GM12878 (cell line): ENCODE data around the gene INO80. TPM values are rescaled to one million over a fixed set of nuclear protein-coding genes. Genes with fewer than 3 reads are reported as not detected.

ENCODE experiments used
- ATAC-seq: fragments of 200-7000 bp; cut with Tn5 transposase; 3 replicates; pipeline ENCODE4 v1.9.1; 2020; ENCODE audit warnings: mild to moderate bottlenecking, moderate library complexity
- BruUV-seq: library from RNA; stranded (reverse); fragments of 400-500 nt; replicated peaks from 2 replicates; lab custom pipeline; 2021; lab: Mats Ljungman, UMichigan
- CTCF ChIA-PET: fragments of 300-600 bp; sonication (Branson Sonifier 250); formaldehyde crosslinking; extraction: SDS; loops from one replicate; lab custom pipeline; 2021; ENCODE audit warnings: inconsistent platforms; lab: Yijun Ruan, JAX
- POLR2A ChIA-PET: fragments of 350-600 bp; formaldehyde crosslinking; extraction: SDS; loops from one replicate; lab custom pipeline; 2021; ENCODE audit warnings: inconsistent platforms; lab: Charles Lee
- RAD21 ChIA-PET: fragments of 300-600 bp; sonication (Branson Sonifier 250); formaldehyde crosslinking; loops from one replicate; lab custom pipeline; 2023; ENCODE audit warnings: antibody characterized with exemption; ENCODE audit not compliant: unreplicated experiment; lab: Charles Lee
- SMC1A ChIA-PET: fragments of 300-600 bp; sonication (Branson Sonifier 250); formaldehyde crosslinking; loops from one replicate; lab custom pipeline; 2023; ENCODE audit not compliant: unreplicated experiment, uncharacterized antibody; lab: Charles Lee
- DNase-seq: peaks from one replicate; pipeline ENCODE4 v3.0.0-alpha.2; 2011; ENCODE audit warnings: low read depth, low spot score
- FAIRE-seq: peaks from 3 replicates; lab custom pipeline; 2011; peaks lifted over from hg19 to GRCh38; lab: Jason Lieb, UNC
- H2AFZ ChIP-seq: 2 replicates; pipeline ENCODE4 v1.6.0; 2011; ENCODE audit warnings: low read depth, low read length, control low read depth; ENCODE audit not compliant: control insufficient read depth
- H3K27ac ChIP-seq: 2 replicates; pipeline ENCODE4 v1.5.1; 2011; ENCODE audit warnings: control low read depth; ENCODE audit not compliant: control insufficient read depth, insufficient read depth
- H3K27me3 ChIP-seq, 2 experiments: replicated peaks in 1 of 2; 2 replicates each; pipeline versions ENCODE4 v1.6.0 to v1.6.1; 2011; ENCODE audit warnings: low read length in 1 of 2; ENCODE audit not compliant: control insufficient read depth in 2 of 2, insufficient read depth in 2 of 2
- H3K36me3 ChIP-seq, 2 experiments: 2 replicates each; pipeline ENCODE4 v1.5.1; 2011; ENCODE audit warnings: low read length in 1 of 2; ENCODE audit not compliant: control insufficient read depth in 2 of 2, insufficient read depth in 2 of 2
- H3K4me1 ChIP-seq: 2 replicates; pipeline ENCODE4 v1.6.1; 2011; ENCODE audit warnings: mild to moderate bottlenecking, low read length, moderate library complexity, mixed read lengths; ENCODE audit not compliant: control insufficient read depth, insufficient read depth
- H3K4me2 ChIP-seq: 2 replicates; pipeline ENCODE4 v1.6.0; 2011; ENCODE audit warnings: control low read depth; ENCODE audit not compliant: control insufficient read depth, insufficient read depth
- H3K4me3 ChIP-seq: fragments of 200-600 bp; sonication (generic); 2 replicates; pipeline ENCODE4 v1.5.1; 2016
- H3K79me2 ChIP-seq: 2 replicates; pipeline ENCODE4 v1.6.0; 2011; ENCODE audit warnings: low read length; ENCODE audit not compliant: control insufficient read depth, insufficient read depth
- H3K9ac ChIP-seq: 2 replicates; pipeline ENCODE4 v1.8.0; 2011; ENCODE audit warnings: low read length, control low read depth, mixed read lengths; ENCODE audit not compliant: control insufficient read depth, insufficient read depth
- H3K9me3 ChIP-seq: replicated peaks from 3 replicates; pipeline ENCODE4 v1.5.1; 2011; ENCODE audit warnings: mild to moderate bottlenecking, low read length; ENCODE audit not compliant: control insufficient read depth, insufficient read depth
- H4K20me1 ChIP-seq: 2 replicates; pipeline ENCODE4 v1.6.0; 2011; ENCODE audit not compliant: control insufficient read depth, insufficient read depth
- EED ChIP-seq: sonication (generic); IDR thresholded peaks from 2 replicates; pipeline ENCODE4 v1.6.1; 2016; ENCODE audit warnings: antibody characterized with exemption, low read depth
- ETV6 ChIP-seq, 2 experiments: fragments of 450-650 bp in 1 of 2; IDR thresholded peaks in 1 of 2; conservative IDR thresholded peaks in 1 of 2; 2 replicates each; pipeline ENCODE4 v1.6.1; 2014; ENCODE audit warnings: antibody characterized with exemption in 1 of 2, borderline replicate concordance in 1 of 2, low read depth in 1 of 2, mild to moderate bottlenecking in 1 of 2, moderate library complexity in 1 of 2
- HDAC6 ChIP-seq: fragments of 200-600 bp; sonication (generic); IDR thresholded peaks from one replicate; pipeline ENCODE4 v1.8.0; 2017; ENCODE audit warnings: antibody characterized with exemption; ENCODE audit not compliant: unreplicated experiment
- IKZF1 ChIP-seq: fragments of 450-650 bp; conservative IDR thresholded peaks from 2 replicates; pipeline ENCODE4 v1.6.1; 2017; ENCODE audit warnings: antibody characterized with exemption, mild to moderate bottlenecking
- NR2C1 ChIP-seq: fragments of 450-650 bp; IDR thresholded peaks from 2 replicates; pipeline ENCODE4 v1.6.1; 2017; ENCODE audit warnings: antibody characterized with exemption, mild to moderate bottlenecking, moderate library complexity
- SMARCA5 ChIP-seq: fragments of 450-650 bp; IDR thresholded peaks from 2 replicates; pipeline ENCODE4 v1.6.1; 2017; ENCODE audit warnings: mild to moderate bottlenecking
- STAT3 ChIP-seq: IDR thresholded peaks from 2 replicates; pipeline ENCODE4 v1.6.1; 2011; ENCODE audit warnings: low read depth, low read length, improper control_type of control experiment
- TCF7 ChIP-seq: IDR thresholded peaks from 2 replicates; pipeline ENCODE4 v1.6.1; 2014; ENCODE audit warnings: antibody characterized with exemption, borderline replicate concordance
- ZBTB11 ChIP-seq: fragments of 450-650 bp; formaldehyde crosslinking; IDR thresholded peaks from 2 replicates; pipeline ENCODE4 v1.5.0; 2022; ENCODE audit warnings: mild to moderate bottlenecking, missing genetic modification characterization
- WGBS: methylation state at CpG from one replicate; pipeline ENCODE4 v1.1.6; 2016; ENCODE audit warnings: low lambda C conversion rate; ENCODE audit not compliant: insufficient replicate concordance, insufficient coverage; ENCODE audit errors: missing lambda C conversion rate; 5-methylcytosine and 5-hydroxymethylcytosine counted together
- in situ Hi-C: fragments of 300-500 bp; cut with MboI; formaldehyde crosslinking; loops from 9 replicates; pipeline ENCODE4 v1.14.3; 2018; ENCODE audit warnings: mixed read lengths
- intact Hi-C: fragments of 100-400 bp; cut with micrococcal nuclease; formaldehyde crosslinking; loops from one replicate; pipeline ENCODE4 v1.14.2; 2022; ENCODE audit not compliant: unreplicated experiment
- polyA plus RNA-seq, 11 experiments: library from polyadenylated mRNA; depleted of rRNA in 4 of 11; unstranded in 6 of 11; stranded (reverse) in 5 of 11; fragments of >200 nt; fragmentation: Nextera tagmentation in 4 of 11; fragmentation: Illumina TruSeq in 1 of 11; extraction: Ambion mirVana in 4 of 11; extraction: Trizol in 1 of 11; gene quantifications; 1 replicate in 1 of 11; 2 replicates in 10 of 11; pipeline versions ENCODE4 v1.2.1 to v1.2.3, GENCODE V29; 2011 to 2016; ENCODE audit warnings: inconsistent platforms in 2 of 11, missing spikeins in 2 of 11, low read depth in 1 of 11
- total RNA-seq, 4 experiments: library from RNA; depleted of rRNA in 3 of 4; stranded (reverse); fragments of >200 nt in 3 of 4; fragmentation: Illumina TruSeq in 1 of 4; extraction: Trizol in 1 of 4; gene quantifications; 2 replicates each; pipeline versions ENCODE4 v1.2.1 to v1.2.3, GENCODE V29; 2013 to 2021
- TF ChIP-seq, protein P1 (sequence below): fragments of 450-650 bp; IDR thresholded peaks from 2 replicates; pipeline ENCODE4 v1.6.1; 2018; ENCODE audit warnings: borderline replicate concordance, mild to moderate bottlenecking; ENCODE audit not compliant: partially characterized antibody

INO80 gene
- total and polyA plus RNA-seq, 10 of the 15 experiments (the other 5 are each of a cell fraction or from before 2014, with no cell fraction given) = 4.5 to 25.0 (median 14.2) TPM

- ChIA-PET POLR2A (no interaction called here), RAD21 (interaction anchor here (0.6 to 0.7 kb wide), 3 partner anchors 15 to 146 kb away, joined by 3 read pairs; no protein-coding TSS in a partner anchor), CTCF (no interaction called here), SMC1A (interaction anchor here (0.8 to 1.3 kb wide), 4 partner anchors 18 to 125 kb away, joined by 3 to 4 read pairs (median 4); no protein-coding TSS in a partner anchor)
- H3K4me1 ChIP-seq = no peaks in the 10 kb centered on the region
- FAIRE-seq = no peak
- H3K4me2 ChIP-seq = no peak overlapping the region
- WGBS = 99% methylated on average over 7 of the region's 7 CpGs
- DNase-seq = no peak
- peaks cover 7 to 33% of the 10 kb centered on the region in 2 experiments for H3K36me3 ChIP-seq
- in situ Hi-C loops (no loop called here), intact Hi-C loops (no loop called here)
- H3K4me3 ChIP-seq = no peak overlapping the region
- peaks cover 5% of the 10 kb centered on the region; the same call in 2 of the 3 replicates for H3K9me3 ChIP-seq
- no peaks in the 10 kb centered on the region for H4K20me1 ChIP-seq
- H3K9ac ChIP-seq = no peak overlapping the region
- H2AFZ ChIP-seq = no peak overlapping the region
- ATAC-seq = no peak
- no peak overlapping the region for H3K27ac ChIP-seq
- BruUV-seq = no TSS peak
- no peaks in the 10 kb centered on the region for H3K79me2 ChIP-seq
- H3K27me3 ChIP-seq = no peaks in the 10 kb centered on the region
- TF ChIP-seq ETV6 (conservative IDR thresholded peaks at IDR 0.05 in 1 of 2, IDR thresholded peaks at IDR 0.05 in 1 of 2; ENCODE audit: borderline replicate concordance in 1 of 2, low read depth in 1 of 2) = no peak
- no peak for TF ChIP-seq SMARCA5
- no peak for TF ChIP-seq EED
- TF ChIP-seq ZBTB11 (CRISPR knock-in tag) = no peak
- TF ChIP-seq, protein P1, sequence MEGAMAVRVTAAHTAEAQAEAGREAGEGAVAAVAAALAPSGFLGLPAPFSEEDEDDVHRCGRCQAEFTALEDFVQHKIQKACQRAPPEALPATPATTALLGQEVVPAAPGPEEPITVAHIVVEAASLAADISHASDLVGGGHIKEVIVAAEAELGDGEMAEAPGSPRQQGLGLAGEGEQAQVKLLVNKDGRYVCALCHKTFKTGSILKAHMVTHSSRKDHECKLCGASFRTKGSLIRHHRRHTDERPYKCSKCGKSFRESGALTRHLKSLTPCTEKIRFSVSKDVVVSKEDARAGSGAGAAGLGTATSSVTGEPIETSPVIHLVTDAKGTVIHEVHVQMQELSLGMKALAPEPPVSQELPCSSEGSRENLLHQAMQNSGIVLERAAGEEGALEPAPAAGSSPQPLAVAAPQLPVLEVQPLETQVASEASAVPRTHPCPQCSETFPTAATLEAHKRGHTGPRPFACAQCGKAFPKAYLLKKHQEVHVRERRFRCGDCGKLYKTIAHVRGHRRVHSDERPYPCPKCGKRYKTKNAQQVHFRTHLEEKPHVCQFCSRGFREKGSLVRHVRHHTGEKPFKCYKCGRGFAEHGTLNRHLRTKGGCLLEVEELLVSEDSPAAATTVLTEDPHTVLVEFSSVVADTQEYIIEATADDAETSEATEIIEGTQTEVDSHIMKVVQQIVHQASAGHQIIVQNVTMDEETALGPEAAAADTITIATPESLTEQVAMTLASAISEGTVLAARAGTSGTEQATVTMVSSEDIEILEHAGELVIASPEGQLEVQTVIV = no peak
- no peak for TF ChIP-seq IKZF1
- TF ChIP-seq NR2C1 = no peak
- no peak for TF ChIP-seq STAT3
- no peak for TF ChIP-seq TCF7
- TF ChIP-seq HDAC6 = no peak
Measured at GRCh38 chr15:41066516-41066915, 49.6 kb downstream of the INO80 start.
